ENCODE measurements around the gene DNAJB11. TPM values are rescaled to one million over a fixed set of nuclear protein-coding genes. Genes with fewer than 3 reads are reported as not detected.

The DNAJB11 gene
- total RNA-seq, 1 experiment from 2014 or later = 54.3 TPM

DNA sequence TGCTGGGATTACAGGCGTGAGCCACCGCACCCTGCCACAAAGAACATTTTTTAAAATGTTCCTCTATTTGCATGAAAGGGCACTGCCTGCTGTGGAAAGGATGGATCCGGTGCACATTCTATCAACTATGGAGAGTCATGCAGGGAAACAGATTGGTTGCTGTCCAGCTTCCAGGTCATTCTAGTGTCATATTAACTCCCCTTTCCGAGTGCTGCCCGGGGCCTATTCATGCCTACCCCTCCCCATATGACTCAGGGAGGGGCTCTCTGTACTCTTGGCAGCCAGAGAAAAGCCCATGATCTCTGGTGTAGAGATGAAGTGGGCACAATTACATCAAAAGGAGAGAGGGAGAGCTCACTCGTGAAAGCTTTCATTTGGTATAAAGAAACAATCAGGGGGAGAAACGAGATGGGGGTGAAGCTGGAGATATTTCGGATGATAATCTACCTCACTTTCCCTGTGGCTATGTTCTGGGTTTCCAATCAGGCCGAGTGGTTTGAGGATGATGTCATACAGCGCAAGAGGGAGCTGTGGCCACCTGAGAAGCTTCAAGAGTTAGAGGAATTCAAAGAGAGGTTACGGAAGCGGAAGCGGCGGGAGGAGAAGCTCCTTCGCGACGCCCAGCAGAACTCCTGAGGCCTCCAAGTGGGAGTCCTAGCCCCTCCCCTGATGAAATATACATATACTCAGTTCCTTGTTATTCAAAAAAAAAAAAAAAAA is 26.2 kb downstream of the DNAJB11 start:
- Histone ChIP-seq H3K27ac (ENCODE audit: low read depth, low read length) (no peak overlapping the region), H3K9ac (ENCODE audit: low read length) (no peak overlapping the region), H3K4me3 (replicated peaks in 1 of 2; ENCODE audit: low read depth in 1 of 2, low read length in 2 of 2) (no peak overlapping the region), H3K36me3 (ENCODE audit: control insufficient read depth in 1 of 2, insufficient read depth in 2 of 2, low read length in 2 of 2) (no peaks in the 10 kb centered on the region), H3K9me2 (ENCODE audit: insufficient read depth) (no peaks in the 10 kb centered on the region), H2AFZ (ENCODE audit: low read depth, low read length, poor library complexity, severe bottlenecking) (no peak overlapping the region), H3K9me3 (ENCODE audit: control insufficient read depth in 1 of 2, insufficient read depth in 1 of 2, low read depth in 1 of 2, low read length in 2 of 2) (no peaks in the 10 kb centered on the region), H3K4me2 (ENCODE audit: low read length) (no peak overlapping the region), H3K27me3 (ENCODE audit: insufficient read depth, low read length) (no peaks in the 10 kb centered on the region), H3K4me1 (ENCODE audit: control insufficient read depth in 1 of 2, insufficient read depth in 2 of 2, low read length in 2 of 2) (no peaks in the 10 kb centered on the region), H3K79me2 (ENCODE audit: insufficient read depth, low read length) (no peaks in the 10 kb centered on the region), H4K20me1 (ENCODE audit: insufficient read depth) (no peaks in the 10 kb centered on the region)
- ATAC-seq (no peak), DNase-seq (ENCODE audit: low read depth, low spot score) (no peak)
- BruUV-seq (replicated peaks) = no TSS peak
- CTCF ChIA-PET = interaction anchor here (0.7 to 2.8 kb wide), 4 partner anchors 13 to 225 kb away, joined by 3 to 14 read pairs (median 7); no protein-coding TSS in a partner anchor
- POLR2A ChIA-PET = interaction anchor here (0.7 to 1.1 kb wide), 2 partner anchors 11 to 58 kb away, joined by 3 read pairs; no protein-coding TSS in a partner anchor
- intact Hi-C loops (cut with micrococcal nuclease) = no loop called here
- no peak; the same call in 1 of the 2 replicates for TF ChIP-seq CEBPB (IDR thresholded peaks at IDR 0.05; ENCODE audit: low read depth)
- TF ChIP-seq, protein P1, sequence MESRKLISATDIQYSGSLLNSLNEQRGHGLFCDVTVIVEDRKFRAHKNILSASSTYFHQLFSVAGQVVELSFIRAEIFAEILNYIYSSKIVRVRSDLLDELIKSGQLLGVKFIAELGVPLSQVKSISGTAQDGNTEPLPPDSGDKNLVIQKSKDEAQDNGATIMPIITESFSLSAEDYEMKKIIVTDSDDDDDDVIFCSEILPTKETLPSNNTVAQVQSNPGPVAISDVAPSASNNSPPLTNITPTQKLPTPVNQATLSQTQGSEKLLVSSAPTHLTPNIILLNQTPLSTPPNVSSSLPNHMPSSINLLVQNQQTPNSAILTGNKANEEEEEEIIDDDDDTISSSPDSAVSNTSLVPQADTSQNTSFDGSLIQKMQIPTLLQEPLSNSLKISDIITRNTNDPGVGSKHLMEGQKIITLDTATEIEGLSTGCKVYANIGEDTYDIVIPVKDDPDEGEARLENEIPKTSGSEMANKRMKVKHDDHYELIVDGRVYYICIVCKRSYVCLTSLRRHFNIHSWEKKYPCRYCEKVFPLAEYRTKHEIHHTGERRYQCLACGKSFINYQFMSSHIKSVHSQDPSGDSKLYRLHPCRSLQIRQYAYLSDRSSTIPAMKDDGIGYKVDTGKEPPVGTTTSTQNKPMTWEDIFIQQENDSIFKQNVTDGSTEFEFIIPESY (IDR thresholded peaks at IDR 0.05; ENCODE audit: extremely low read depth, insufficient replicate concordance, low read length) = no peak
- no peak for TF ChIP-seq SRF (IDR thresholded peaks at IDR 0.05; ENCODE audit: low read depth)
- TF ChIP-seq SIN3A (IDR thresholded peaks at IDR 0.05; ENCODE audit: low read depth) = no peak
- TF ChIP-seq POLR2AphosphoS5 (IDR thresholded peaks at IDR 0.05; ENCODE audit: low read depth, low read length) = no peak
- no peak for TF ChIP-seq SP1 (IDR thresholded peaks at IDR 0.05; ENCODE audit: low read depth)
- TF ChIP-seq ZFX (IDR thresholded peaks at IDR 0.05) = no peak
- no peak for TF ChIP-seq CBX3 (IDR thresholded peaks at IDR 0.05; ENCODE audit: low read depth)
- TF ChIP-seq FOSL1 (IDR thresholded peaks at IDR 0.05; ENCODE audit: low read depth) = no peak
- no peak for TF ChIP-seq YY1 (IDR thresholded peaks at IDR 0.05; ENCODE audit: extremely low read depth, insufficient replicate concordance, low read depth, low read length)
- RAD21 ChIA-PET (ENCODE audit: low non-redundant PET in 1 of 2, low total read pairs in 2 of 2, uncharacterized antibody in 2 of 2, unreplicated experiment in 2 of 2) = no interaction called here

All from HCT116 (cell line).